HCT116 (cell line): ENCODE data around the gene ATXN7L1. TPM values are rescaled to one million over a fixed set of nuclear protein-coding genes. Genes with fewer than 3 reads are reported as not detected.

ENCODE experiments used
- ATAC-seq: fragments of 200-7000 bp; cut with Tn5 transposase; 2 replicates; pipeline ENCODE4 v1.9.1; 2020; ENCODE audit warnings: mild to moderate bottlenecking, moderate library complexity
- BruUV-seq: library from RNA; stranded (reverse); fragments of 400-500 nt; replicated peaks from 2 replicates; lab custom pipeline; 2021; lab: Mats Ljungman, UMichigan
- CTCF ChIA-PET: fragments of 300-600 bp; sonication (Branson Sonifier 250); formaldehyde crosslinking; loops from one replicate; lab custom pipeline; 2021; ENCODE audit warnings: antibody characterized with exemption; lab: Charles Lee
- POLR2A ChIA-PET: fragments of 300-600, 350-600 bp; sonication (Branson Sonifier 250); formaldehyde crosslinking; loops from one replicate; lab custom pipeline; 2021; ENCODE audit warnings: antibody characterized with exemption; lab: Charles Lee
- RAD21 ChIA-PET, 2 experiments: fragments of 300-600 bp; sonication (Branson Sonifier 250); formaldehyde crosslinking; loops; one replicate each; lab custom pipeline; 2023; ENCODE audit warnings: low total read pairs in 2 of 2; ENCODE audit not compliant: uncharacterized antibody in 2 of 2, unreplicated experiment in 2 of 2, low non-redundant PET in 1 of 2; lab: Charles Lee
- DNase-seq: peaks from one replicate; pipeline ENCODE4 v3.0.0-alpha.2; 2010; ENCODE audit warnings: low read depth, low spot score
- H2AFZ ChIP-seq: fragments of 200-600 bp; shearing (Covaris generic), sonication (generic); 2 replicates; pipeline ENCODE4 v1.6.1; 2017; ENCODE audit warnings: low read depth, mixed run types, mixed read lengths, antibody characterized with exemption, low read length; ENCODE audit not compliant: poor library complexity, severe bottlenecking
- H3K27ac ChIP-seq: 2 replicates; pipeline ENCODE4 v1.5.1; 2012; ENCODE audit warnings: low read depth, low read length
- H3K27me3 ChIP-seq: fragments of 200-600 bp; sonication (generic); 2 replicates; pipeline ENCODE4 v1.6.1; 2016; ENCODE audit warnings: mixed run types, low read length, mixed read lengths; ENCODE audit not compliant: insufficient read depth
- H3K36me3 ChIP-seq, 2 experiments: fragments of 200-500 bp in 1 of 2; fragments of 200-600 bp in 1 of 2; sonication (Bioruptor generic) in 1 of 2; sonication (generic) in 1 of 2; 2 replicates each; pipeline versions ENCODE4 v1.5.1 to v1.6.1; 2014 to 2016; ENCODE audit warnings: low read length in 2 of 2, inconsistent platforms in 1 of 2, mixed read lengths in 1 of 2, mixed run types in 1 of 2; ENCODE audit not compliant: insufficient read depth in 2 of 2, control insufficient read depth in 1 of 2
- H3K4me1 ChIP-seq, 2 experiments: fragments of 200-600 bp in 1 of 2; sonication (generic) in 1 of 2; 2 replicates each; pipeline versions ENCODE4 v1.5.1 to v1.6.1; 2012 to 2017; ENCODE audit warnings: low read length in 2 of 2, inconsistent platforms in 1 of 2, mild to moderate bottlenecking in 1 of 2, mixed read lengths in 1 of 2, mixed run types in 1 of 2, moderate library complexity in 1 of 2; ENCODE audit not compliant: insufficient read depth in 2 of 2, control insufficient read depth in 1 of 2
- H3K4me2 ChIP-seq: fragments of 200-600 bp; sonication (generic); 2 replicates; pipeline ENCODE4 v1.6.1; 2017; ENCODE audit warnings: mixed run types, low read length, mixed read lengths
- H3K4me3 ChIP-seq, 2 experiments: fragments of 200-600 bp in 1 of 2; sonication (generic) in 1 of 2; replicated peaks in 1 of 2; 2 replicates each; pipeline ENCODE4 v1.5.1; 2011 to 2016; ENCODE audit warnings: low read length in 2 of 2, control low read depth in 1 of 2, low read depth in 1 of 2, mild to moderate bottlenecking in 1 of 2, mixed read lengths in 1 of 2, mixed run types in 1 of 2
- H3K79me2 ChIP-seq: fragments of 200-600 bp; sonication (generic); 2 replicates; pipeline ENCODE4 v1.6.1; 2017; ENCODE audit warnings: mild to moderate bottlenecking, mixed run types, low read length, moderate library complexity, mixed read lengths; ENCODE audit not compliant: insufficient read depth
- H3K9ac ChIP-seq: fragments of 200-600 bp; sonication (generic); 2 replicates; pipeline ENCODE4 v1.6.1; 2016; ENCODE audit warnings: low read length, mixed read lengths
- H3K9me2 ChIP-seq: fragments of 200-600 bp; sonication (generic), shearing (Covaris generic); 2 replicates; pipeline ENCODE4 v1.6.1; 2017; ENCODE audit warnings: mixed run types, mild to moderate bottlenecking, moderate library complexity; ENCODE audit not compliant: insufficient read depth
- H3K9me3 ChIP-seq, 2 experiments: fragments of 200-500 bp in 1 of 2; fragments of 200-600 bp in 1 of 2; sonication (Bioruptor generic) in 1 of 2; sonication (generic) in 1 of 2; 2 replicates each; pipeline ENCODE4 v1.6.1; 2014 to 2017; ENCODE audit warnings: low read length in 2 of 2, mixed read lengths in 2 of 2, inconsistent platforms in 1 of 2, low read depth in 1 of 2, mild to moderate bottlenecking in 1 of 2, mixed run types in 1 of 2, moderate library complexity in 1 of 2; ENCODE audit not compliant: control insufficient read depth in 1 of 2, insufficient read depth in 1 of 2
- H4K20me1 ChIP-seq: fragments of 200-600 bp; sonication (generic), shearing (Covaris generic); 2 replicates; pipeline ENCODE4 v1.6.1; 2017; ENCODE audit warnings: mixed run types, mild to moderate bottlenecking, moderate library complexity; ENCODE audit not compliant: insufficient read depth
- ATF3 ChIP-seq: IDR thresholded peaks from 2 replicates; pipeline ENCODE4 v1.6.1; 2012
- CTCF ChIP-seq, 3 experiments: fragments of 200-600 bp in 1 of 3; sonication (generic) in 1 of 3; IDR thresholded peaks in 2 of 3; conservative IDR thresholded peaks in 1 of 3; 2 replicates each; pipeline ENCODE4 v1.5.1; 2012 to 2017; ENCODE audit warnings: low read depth in 2 of 3, low read length in 2 of 3, antibody characterized with exemption in 1 of 3, borderline replicate concordance in 1 of 3, control low read depth in 1 of 3, mild to moderate bottlenecking in 1 of 3, mixed read lengths in 1 of 3, mixed run types in 1 of 3, moderate library complexity in 1 of 3; ENCODE audit not compliant: insufficient read depth in 1 of 3
- EZH2phosphoT487 ChIP-seq: fragments of 200-600 bp; IDR thresholded peaks from 2 replicates; pipeline ENCODE4 v1.6.1; 2018; ENCODE audit warnings: antibody characterized with exemption, borderline replicate concordance
- RAD21 ChIP-seq: IDR thresholded peaks from 2 replicates; pipeline ENCODE4 v1.6.1; 2012; ENCODE audit warnings: low read depth, mild to moderate bottlenecking
- SIN3A ChIP-seq: IDR thresholded peaks from 2 replicates; pipeline ENCODE4 v1.6.1; 2012; ENCODE audit warnings: low read depth
- SRF ChIP-seq: IDR thresholded peaks from 2 replicates; pipeline ENCODE4 v1.6.1; 2012; ENCODE audit warnings: low read depth
- intact Hi-C: fragments of 100-400 bp; cut with micrococcal nuclease; formaldehyde crosslinking; loops from 2 replicates; pipeline ENCODE4 v1.10.0; 2022
- total RNA-seq: library from RNA; stranded (reverse); gene quantifications from one replicate; pipeline ENCODE4 v1.2.1, GENCODE V29; 2021; ENCODE audit not compliant: unreplicated experiment
- TF ChIP-seq, protein P1 (sequence below): IDR thresholded peaks from 2 replicates; pipeline ENCODE4 v1.6.1; 2012; ENCODE audit warnings: low read depth
- TF ChIP-seq, protein P2 (sequence below): IDR thresholded peaks from 2 replicates; pipeline ENCODE4 v1.6.1; 2012

The ATXN7L1 gene
- total RNA-seq, 1 experiment from 2014 or later, result 11.5 TPM

DNA sequence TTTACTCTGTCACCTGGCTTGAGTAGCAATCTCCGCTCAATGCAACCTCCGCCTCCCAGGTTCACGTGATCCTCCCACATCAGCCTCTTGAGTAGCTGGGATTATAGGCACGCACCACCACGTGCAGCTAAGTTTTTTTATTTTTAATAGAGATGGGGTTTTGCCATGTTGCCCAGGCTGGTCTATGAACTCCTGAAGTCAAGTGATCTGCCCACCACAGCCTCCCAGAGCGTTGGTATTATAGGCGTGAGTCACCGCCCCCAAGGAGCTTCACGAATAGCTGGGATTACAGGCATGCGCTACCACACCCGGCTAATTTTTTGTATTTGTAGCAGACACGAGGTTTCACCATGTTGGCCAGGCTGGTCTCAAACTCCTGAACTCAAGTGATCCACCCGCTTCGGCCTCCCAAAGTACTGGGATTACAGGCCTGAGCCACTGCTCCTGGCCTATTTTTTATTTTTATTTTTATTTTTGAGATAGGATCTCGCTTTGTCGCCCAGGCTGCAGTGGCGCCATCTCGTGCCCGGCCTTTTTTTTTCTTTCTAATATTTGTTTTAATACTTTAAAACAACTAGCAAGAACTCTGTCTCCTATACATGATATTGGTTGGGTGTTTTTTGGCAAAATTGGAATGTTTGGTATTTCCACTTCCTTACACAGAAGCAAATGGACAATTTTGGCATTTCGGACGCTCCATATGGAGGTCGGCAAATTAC is 296.2 kb downstream of the ATXN7L1 start:
- Histone ChIP-seq H3K27me3 (no peaks in the 10 kb centered on the region), H3K9me2 (no peaks in the 10 kb centered on the region), H2AFZ (peak overlapping the region; percentile 71), H3K4me3 (peak overlapping the region; percentile 47 to 57), H3K4me1 (peaks cover 2 to 21% of the 10 kb centered on the region in 2 experiments; a peak in 3 of 4 replicates), H3K79me2 (no peaks in the 10 kb centered on the region), H3K36me3 (no peaks in the 10 kb centered on the region), H3K9me3 (no peaks in the 10 kb centered on the region), H3K9ac (peak overlapping the region; percentile 60), H3K27ac (peak overlapping the region; percentile 28; the same call in 1 of the 2 replicates), H3K4me2 (peak overlapping the region; percentile 77), H4K20me1 (no peaks in the 10 kb centered on the region)
- TF ChIP-seq ATF3, result no peak
- TF ChIP-seq CTCF (IDR thresholded peaks at IDR 0.05 in 2 of 3, conservative IDR thresholded peaks at IDR 0.05 in 1 of 3; ENCODE audit: borderline replicate concordance in 1 of 3, insufficient read depth in 1 of 3, low read depth in 2 of 3, low read length in 2 of 3), result peak; percentile 39 to 66 (median 52); a peak in 4 of 6 replicates
- no peak for TF ChIP-seq SRF
- TF ChIP-seq EZH2phosphoT487, result no peak
- TF ChIP-seq, protein P1, sequence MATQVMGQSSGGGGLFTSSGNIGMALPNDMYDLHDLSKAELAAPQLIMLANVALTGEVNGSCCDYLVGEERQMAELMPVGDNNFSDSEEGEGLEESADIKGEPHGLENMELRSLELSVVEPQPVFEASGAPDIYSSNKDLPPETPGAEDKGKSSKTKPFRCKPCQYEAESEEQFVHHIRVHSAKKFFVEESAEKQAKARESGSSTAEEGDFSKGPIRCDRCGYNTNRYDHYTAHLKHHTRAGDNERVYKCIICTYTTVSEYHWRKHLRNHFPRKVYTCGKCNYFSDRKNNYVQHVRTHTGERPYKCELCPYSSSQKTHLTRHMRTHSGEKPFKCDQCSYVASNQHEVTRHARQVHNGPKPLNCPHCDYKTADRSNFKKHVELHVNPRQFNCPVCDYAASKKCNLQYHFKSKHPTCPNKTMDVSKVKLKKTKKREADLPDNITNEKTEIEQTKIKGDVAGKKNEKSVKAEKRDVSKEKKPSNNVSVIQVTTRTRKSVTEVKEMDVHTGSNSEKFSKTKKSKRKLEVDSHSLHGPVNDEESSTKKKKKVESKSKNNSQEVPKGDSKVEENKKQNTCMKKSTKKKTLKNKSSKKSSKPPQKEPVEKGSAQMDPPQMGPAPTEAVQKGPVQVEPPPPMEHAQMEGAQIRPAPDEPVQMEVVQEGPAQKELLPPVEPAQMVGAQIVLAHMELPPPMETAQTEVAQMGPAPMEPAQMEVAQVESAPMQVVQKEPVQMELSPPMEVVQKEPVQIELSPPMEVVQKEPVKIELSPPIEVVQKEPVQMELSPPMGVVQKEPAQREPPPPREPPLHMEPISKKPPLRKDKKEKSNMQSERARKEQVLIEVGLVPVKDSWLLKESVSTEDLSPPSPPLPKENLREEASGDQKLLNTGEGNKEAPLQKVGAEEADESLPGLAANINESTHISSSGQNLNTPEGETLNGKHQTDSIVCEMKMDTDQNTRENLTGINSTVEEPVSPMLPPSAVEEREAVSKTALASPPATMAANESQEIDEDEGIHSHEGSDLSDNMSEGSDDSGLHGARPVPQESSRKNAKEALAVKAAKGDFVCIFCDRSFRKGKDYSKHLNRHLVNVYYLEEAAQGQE, result no peak
- TF ChIP-seq, protein P2, sequence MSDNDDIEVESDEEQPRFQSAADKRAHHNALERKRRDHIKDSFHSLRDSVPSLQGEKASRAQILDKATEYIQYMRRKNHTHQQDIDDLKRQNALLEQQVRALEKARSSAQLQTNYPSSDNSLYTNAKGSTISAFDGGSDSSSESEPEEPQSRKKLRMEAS, result peak; percentile 72; the same call in 1 of the 2 replicates
- peak; percentile 57 for TF ChIP-seq RAD21
- TF ChIP-seq SIN3A, result no peak
- RAD21 ChIA-PET, result interaction anchor here in 1 of 2 experiments (1.0 kb wide), 1 partner anchor 48 kb away, joined by 3 read pairs; the partner anchor contains the start of gene RINT1
- TSS peak; percentile 49 for BruUV-seq
- CTCF ChIA-PET, result interaction anchor here (0.6 to 1.6 kb wide), 7 partner anchors 9 to 599 kb away, joined by 3 to 9 read pairs (median 4); partner anchors contain the start of gene RINT1
- DNase-seq (peak; percentile 51), ATAC-seq (peak; percentile 75)
- intact Hi-C loops, result loop anchor here (10.0 kb wide), 2 partner anchors 465 to 595 kb away; no protein-coding TSS in a partner anchor
- POLR2A ChIA-PET, result no interaction called here
